Transverse colon (tissue), 4 donors: ENCODE results near the gene PBX3.

Experiments
- CTCF ChIP-seq, 5 experiments: fragments of 200-600 bp in 3 of 5; fragments of 450-650 bp in 2 of 5; sonication (generic) in 3 of 5; IDR thresholded peaks; 1 replicate in 2 of 5; 2 replicates in 3 of 5; pipeline ENCODE4 v1.5.1; 2016 to 2017; ENCODE audit warnings: antibody characterized with exemption in 5 of 5, inconsistent platforms in 3 of 5, mild to moderate bottlenecking in 2 of 5, moderate library complexity in 1 of 5
- EP300 ChIP-seq: sonication (generic); formaldehyde crosslinking; IDR thresholded peaks from one replicate; pipeline ENCODE4 v1.6.1; 2017; ENCODE audit warnings: antibody characterized with exemption, low read depth
- POLR2A ChIP-seq: fragments of 450-650 bp; IDR thresholded peaks from one replicate; pipeline ENCODE4 v1.6.1; 2016; ENCODE audit warnings: antibody characterized with exemption, mild to moderate bottlenecking, moderate library complexity
- POLR2AphosphoS5 ChIP-seq, 3 donors: sonication (generic); formaldehyde crosslinking; IDR thresholded peaks; one replicate each; pipeline ENCODE4 v1.6.1; 2016; ENCODE audit warnings: antibody characterized with exemption in 3 of 3

DNA sequence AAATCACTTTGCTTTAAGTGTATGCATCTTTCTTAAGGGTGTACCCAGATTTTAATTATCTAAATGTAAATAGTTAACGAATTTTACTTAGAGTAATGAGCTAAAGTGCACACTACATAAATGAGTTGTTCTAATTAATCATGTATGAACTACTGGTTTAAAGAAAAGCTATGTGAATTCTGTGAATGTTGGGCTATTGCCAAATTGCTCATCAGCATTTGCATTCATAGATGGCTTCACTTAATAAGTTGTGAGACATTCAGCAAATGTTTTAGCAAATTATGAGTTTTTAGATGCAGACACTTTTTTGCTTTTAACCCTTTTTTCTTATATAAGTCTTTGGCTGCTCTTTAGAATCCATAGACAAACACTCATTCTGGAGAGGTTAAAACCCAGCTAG lies 175.7 kb downstream of the PBX3 start:
- TF ChIP-seq CTCF (IDR thresholded peaks at IDR 0.05) (no peak), EP300 (no peak), POLR2A (no peak), POLR2AphosphoS5 (IDR thresholded peaks at IDR 0.05) (no peak)
